Spinal cord (tissue), 10 donors: ENCODE measurements around the gene MMP28. TPM values are rescaled to one million over a fixed set of nuclear protein-coding genes. Genes with fewer than 3 reads are reported as not detected.
"Not testable (repeated sequence)": the region's sequence is repeated elsewhere in the genome, so short reads cannot be mapped to it uniquely, and the experiment has no call there.

Experiments used
- DNase-seq, 6 donors: peaks; one replicate each; pipeline versions ENCODE4 v3.0.0 to v3.0.0-alpha.2; 2013 to 2015; ENCODE audit warnings: low spot score in 6 of 6, low read depth in 4 of 6
- H3K27ac ChIP-seq: one replicate; pipeline ENCODE4 v1.5.1; 2013; ENCODE audit warnings: low read depth, low read length, control low read depth
- H3K27me3 ChIP-seq: one replicate; pipeline ENCODE4 v1.6.1; 2013; ENCODE audit warnings: low read length; ENCODE audit not compliant: control insufficient read depth, insufficient read depth
- H3K36me3 ChIP-seq: one replicate; pipeline ENCODE4 v1.6.1; 2013; ENCODE audit warnings: low read length; ENCODE audit not compliant: control insufficient read depth, insufficient read depth
- H3K4me1 ChIP-seq: one replicate; pipeline ENCODE4 v1.6.1; 2013; ENCODE audit warnings: low read length; ENCODE audit not compliant: control insufficient read depth, insufficient read depth
- H3K4me3 ChIP-seq: one replicate; pipeline ENCODE4 v1.5.1; 2013; ENCODE audit warnings: low read depth, low read length, control low read depth
- H3K9me3 ChIP-seq: one replicate; pipeline ENCODE4 v1.6.1; 2013; ENCODE audit warnings: low read length; ENCODE audit not compliant: control insufficient read depth, insufficient read depth
- WGBS: methylation state at CpG from one replicate; pipeline ENCODE4 v1.1.5; 2013; ENCODE audit warnings: missing lambda C conversion rate; ENCODE audit not compliant: insufficient coverage; 5-methylcytosine and 5-hydroxymethylcytosine counted together
- polyA plus RNA-seq, 2 donors: library from polyadenylated mRNA; unstranded; fragments of 120-200 nt; gene quantifications; one replicate each; pipeline ENCODE4 v1.2.1, GENCODE V29; 2013; ENCODE audit not compliant: insufficient read length in 2 of 2
- total RNA-seq, 2 donors: library from RNA; depleted of rRNA in 1 of 2; stranded (reverse); fragments of 120-200 nt in 1 of 2; fragments of >200 nt in 1 of 2; gene quantifications; one replicate each; pipeline versions ENCODE4 v1.2.3 to v1.2.4, GENCODE V29; 2013 to 2014
- donor health status: healthy.

The MMP28 gene
- total and polyA plus RNA-seq, 4 donors = 12.8 to 39.8 (median 26.7) TPM

GRCh38 chr17:35761601-35762000 lies 33.8 kb downstream of the MMP28 start:
- H3K27me3 ChIP-seq = no peaks in the 10 kb centered on the region
- DNase-seq = no peak
- H3K4me1 ChIP-seq = peaks cover 29% of the 10 kb centered on the region
- H3K27ac ChIP-seq = no peak overlapping the region
- H3K36me3 ChIP-seq = peaks cover 4% of the 10 kb centered on the region
- no peak overlapping the region for H3K4me3 ChIP-seq
- WGBS = 91% methylated on average over 5 of the region's 5 CpGs
- no peaks in the 10 kb centered on the region for H3K9me3 ChIP-seq

GRCh38 chr17:35760587-35760986 lies 34.9 kb downstream of the MMP28 start, which contains the start of gene C17orf50:
C17orf50 (plus strand) TSS chr17:35760887; CDS start chr17:35760942, 55 bp downstream.
- no CpG with 5 or more reads among the region's 1 CpG for WGBS
- Histone ChIP-seq H3K9me3 (no peaks in the 10 kb centered on the region), H3K4me3 (no peak within 1 kb of the TSS), H3K36me3 (no peaks in the 10 kb centered on the region), H3K27ac (no peak within 1 kb of the TSS), H3K4me1 (peaks cover 19% of the 10 kb centered on the region), H3K27me3 (no peaks in the 10 kb centered on the region)
- DNase-seq = no peak

GRCh38 chr17:35757243-35757642 lies 38.2 kb downstream of the MMP28 start:
- H3K36me3 ChIP-seq = no peaks in the 10 kb centered on the region
- no peaks in the 10 kb centered on the region for H3K27me3 ChIP-seq
- no peak overlapping the region for H3K4me3 ChIP-seq
- DNase-seq = no peak
- no peaks in the 10 kb centered on the region for H3K9me3 ChIP-seq
- H3K4me1 ChIP-seq = peaks cover 11% of the 10 kb centered on the region
- H3K27ac ChIP-seq = no peak overlapping the region

- WGBS = 21% methylated on average over 6 of the region's 9 CpGs
- Histone ChIP-seq H3K4me3 (no peak within 1 kb of the TSS), H3K27me3 (peaks cover 19% of the 10 kb centered on the region), H3K36me3 (no peaks in the 10 kb centered on the region), H3K27ac (no peak within 1 kb of the TSS), H3K4me1 (peaks cover 34% of the 10 kb centered on the region), H3K9me3 (no peaks in the 10 kb centered on the region)
- peak in 1 of 6 donors; percentile 45 for DNase-seq
These were observed 42.3 kb downstream of the MMP28 start, which contains the start of gene GAS2L2 for GRCh38 chr17:35752945-35753764. GAS2L2 (minus strand) TSS chr17:35753239; CDS start chr17:35752850, 389 bp downstream.

GRCh38 chr17:35752471-35752870 lies 43.0 kb downstream of the MMP28 start:
- Histone ChIP-seq H3K27me3 (peaks cover 19% of the 10 kb centered on the region), H3K27ac (no peak overlapping the region), H3K36me3 (no peaks in the 10 kb centered on the region), H3K9me3 (no peaks in the 10 kb centered on the region), H3K4me3 (no peak overlapping the region), H3K4me1 (peaks cover 41% of the 10 kb centered on the region)
- 72% methylated on average over 16 of the region's 16 CpGs for WGBS
- no peak for DNase-seq

- Histone ChIP-seq H3K27me3 (peaks cover 19% of the 10 kb centered on the region), H3K4me1 (peaks cover 46% of the 10 kb centered on the region)
- WGBS = 88% methylated on average over 1 of the region's 4 CpGs
These were observed 43.9 kb downstream of the MMP28 start for GRCh38 chr17:35751541-35751940.

GRCh38 chr17:35750526-35751395 lies 44.7 kb downstream of the MMP28 start:
- Histone ChIP-seq H3K4me3 (no peak overlapping the region), H3K36me3 (no peaks in the 10 kb centered on the region), H3K9me3 (no peaks in the 10 kb centered on the region), H3K4me1 (peaks cover 46% of the 10 kb centered on the region), H3K27me3 (peaks cover 19% of the 10 kb centered on the region), H3K27ac (no peak overlapping the region)
- no peak for DNase-seq
- WGBS = 87% methylated on average over 5 of the region's 10 CpGs

More at GRCh38 chr17:35751541-35751940, 43.9 kb downstream of the MMP28 start:
- not testable (repeated sequence) for H3K9me3 ChIP-seq, DNase-seq, H3K27ac ChIP-seq, H3K36me3 ChIP-seq, H3K4me3 ChIP-seq

- WGBS = 9% methylated on average over 33 of the region's 35 CpGs
- Histone ChIP-seq H3K27me3 (peaks cover 19% of the 10 kb centered on the region), H3K4me3 (no peak overlapping the region), H3K36me3 (peaks cover 5% of the 10 kb centered on the region), H3K4me1 (peaks cover 46% of the 10 kb centered on the region), H3K9me3 (no peaks in the 10 kb centered on the region), H3K27ac (no peak overlapping the region)
- no peak for DNase-seq
These were observed 45.7 kb downstream of the MMP28 start for GRCh38 chr17:35749560-35750412.

GRCh38 chr17:35748979-35749378 lies 46.5 kb downstream of the MMP28 start:
- DNase-seq = no peak
- H3K36me3 ChIP-seq = peaks cover 6% of the 10 kb centered on the region
- H3K4me3 ChIP-seq = no peak overlapping the region
- no peak overlapping the region for H3K27ac ChIP-seq
- H3K27me3 ChIP-seq = peaks cover 19% of the 10 kb centered on the region
- peaks cover 46% of the 10 kb centered on the region for H3K4me1 ChIP-seq
- WGBS = 87% methylated on average over 5 of the region's 6 CpGs
- no peaks in the 10 kb centered on the region for H3K9me3 ChIP-seq
